ENCODE measurements around the gene SLC41A1. TPM values are rescaled to one million over a fixed set of nuclear protein-coding genes. Genes with fewer than 3 reads are reported as not detected.

Gene SLC41A1
- total and polyA plus RNA-seq, 2 donors (not counting 3 experiments of a cell fraction or from before 2014, with no cell fraction given) = 21.7 to 22.0 TPM

- Histone ChIP-seq H3K27me3 (ENCODE audit: control insufficient read depth in 2 of 2, insufficient read depth in 2 of 2, low read length in 2 of 2) (no peaks in the 10 kb centered on the region), H3K27ac (ENCODE audit: insufficient read depth, low read depth, low read length) (no peak overlapping the region), H3K9ac (replicated peaks; ENCODE audit: extremely low read depth, insufficient read depth, low read length) (no peak overlapping the region), H3K4me3 (replicated peaks in 1 of 3; ENCODE audit: insufficient read depth in 1 of 3, low read depth in 1 of 3, low read length in 3 of 3) (no peak overlapping the region), H2AFZ (ENCODE audit: low read depth, low read length) (no peak overlapping the region), H3K4me1 (ENCODE audit: control insufficient read depth, extremely low read depth, insufficient read depth, low read length) (peaks cover 6% of the 10 kb centered on the region), H3K9me3 (replicated peaks; ENCODE audit: control insufficient read depth, insufficient read depth, low read length) (no peaks in the 10 kb centered on the region), H3K79me2 (ENCODE audit: control insufficient read depth, insufficient read depth, low read length) (peaks cover 96% of the 10 kb centered on the region), H3K36me3 (ENCODE audit: control insufficient read depth in 2 of 2, extremely low read depth in 1 of 2, insufficient read depth in 2 of 2, low read length in 2 of 2) (peaks cover 0 to 2% of the 10 kb centered on the region in 2 experiments), H3K4me2 (ENCODE audit: insufficient read depth, low read length) (no peak overlapping the region), H3K9me1 (replicated peaks; ENCODE audit: control insufficient read depth, extremely low read depth, insufficient read depth, low read length) (no peaks in the 10 kb centered on the region), H4K20me1 (replicated peaks; ENCODE audit: control insufficient read depth, extremely low read depth, insufficient read depth, low read length) (peaks cover 15% of the 10 kb centered on the region)
- intact Hi-C loops (cut with micrococcal nuclease) (no loop called here), dilution Hi-C loops (cut with MboI; ENCODE audit: extremely low pct_ligation_motif_present, low sequenced_read_pairs) (no loop called here)
- BruUV-seq (replicated peaks) = no TSS peak
- no peak for FAIRE-seq
- TF ChIP-seq GATA2 (IDR thresholded peaks at IDR 0.05; ENCODE audit: insufficient read depth, insufficient read length, low read depth, low read length) = no peak
- no peak for TF ChIP-seq POLR2AphosphoS5 (IDR thresholded peaks at IDR 0.05; ENCODE audit: insufficient read depth, low read depth, low read length)
- TF ChIP-seq MAX (IDR thresholded peaks at IDR 0.05; ENCODE audit: insufficient read depth, insufficient read length) = no peak
- no peak for TF ChIP-seq CTCF (IDR thresholded peaks at IDR 0.05; ENCODE audit: extremely low read depth in 1 of 2, insufficient read depth in 1 of 2, low read depth in 1 of 2, low read length in 2 of 2)
- TF ChIP-seq MYC (IDR thresholded peaks at IDR 0.05; ENCODE audit: low read depth, low read length) = no peak
- TF ChIP-seq JUN (IDR thresholded peaks at IDR 0.05; ENCODE audit: borderline replicate concordance, insufficient read depth, insufficient read length, low read depth) = no peak
- no peak for TF ChIP-seq FOS (IDR thresholded peaks at IDR 0.05; ENCODE audit: borderline replicate concordance, insufficient read depth, low read length)
- no peak for TF ChIP-seq POLR2A (IDR thresholded peaks at IDR 0.05; ENCODE audit: low read depth, low read length)
- no peak for TF ChIP-seq EZH2 (IDR thresholded peaks at IDR 0.05; ENCODE audit: borderline replicate concordance, low read depth, low read length, severe bottlenecking)
- no peak for DNase-seq (ENCODE audit: low read depth, low spot score)
- ChIA-PET POLR2A (no interaction called here), CTCF (interaction anchor here (0.8 to 2.4 kb wide), 2 partner anchors 11 to 30 kb away, joined by 5 to 11 read pairs; no protein-coding TSS in a partner anchor)
Measured at GRCh38 chr1:205741681-205742080, 71.3 kb downstream of the SLC41A1 start.
